Measurements from ENCODE around the gene TBL1X. TPM values are rescaled to one million over a fixed set of nuclear protein-coding genes. Genes with fewer than 3 reads are reported as not detected.

TBL1X gene
- total and polyA plus RNA-seq, 2 of the 13 experiments (the other 11 are each of a cell fraction or from before 2014, with no cell fraction given), result 17.6 to 19.9 TPM

DNA sequence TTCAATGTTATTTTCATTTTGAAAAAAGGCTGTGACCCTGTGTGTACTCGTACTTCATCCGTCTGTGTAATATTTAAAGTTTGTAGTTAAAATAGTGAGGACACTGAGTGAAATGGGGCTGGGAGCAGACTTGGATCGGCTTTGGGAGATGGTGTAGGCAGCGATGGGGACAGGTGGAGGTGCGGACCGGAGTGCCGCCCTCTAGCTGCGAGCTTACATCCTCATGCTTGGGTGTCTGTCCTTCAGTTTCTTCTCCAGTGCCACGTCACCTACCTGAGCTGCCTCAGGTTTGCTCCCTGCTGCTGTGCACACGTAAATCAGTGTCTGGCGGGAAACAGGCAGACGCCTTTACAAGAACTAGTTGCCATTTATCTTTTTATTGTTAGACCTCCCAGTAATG, 154.7 kb downstream of the TBL1X start:
- peaks cover 12% of the 10 kb centered on the region; the same call in 1 of the 2 replicates for H4K20me1 ChIP-seq (ENCODE audit: insufficient read depth, low read length)
- CTCF ChIA-PET (ENCODE audit: low intra/inter-chr PET ratio, low total read pairs), result no interaction called here
- no peak overlapping the region for H3K4me3 ChIP-seq (replicated peaks in 1 of 3; ENCODE audit: insufficient read depth in 1 of 3, low read depth in 2 of 3, low read length in 3 of 3)
- H3K27me3 ChIP-seq (ENCODE audit: control insufficient read depth in 1 of 2, insufficient read depth in 2 of 2, low read length in 2 of 2), result no peaks in the 10 kb centered on the region
- H3K9ac ChIP-seq (ENCODE audit: insufficient read depth, low read depth, low read length), result no peak overlapping the region
- POLR2A ChIA-PET, result no interaction called here
- no peak overlapping the region for H2AFZ ChIP-seq (ENCODE audit: low read length)
- no peaks in the 10 kb centered on the region for H3K9me3 ChIP-seq (ENCODE audit: low read length)
- intact Hi-C loops (cut with micrococcal nuclease; ENCODE audit: unreplicated experiment) (loop anchor here (10.0 kb wide), 1 partner anchor 155 kb away; the partner anchor contains the start of gene TBL1X), in situ Hi-C loops (cut with HindIII; ENCODE audit: extremely low pct_ligation_motif_present, low pct_unique_long_range_greater_than_20kb) (no loop called here)
- no TSS peak for BruUV-seq (replicated peaks)
- peaks cover 2% of the 10 kb centered on the region for H3K79me2 ChIP-seq (ENCODE audit: insufficient read depth, low read length)
- no peak overlapping the region for H3K27ac ChIP-seq (ENCODE audit: extremely low read length, insufficient read depth, low read length)
- TF ChIP-seq ZC3H13 (CRISPR knock-in tag; IDR thresholded peaks at IDR 0.05) (no peak), ZKSCAN5 (CRISPR knock-in tag; IDR thresholded peaks at IDR 0.05) (no peak), EP300 (IDR thresholded peaks at IDR 0.05; ENCODE audit: low read depth in 2 of 2, low read length in 2 of 2) (no peak), EP300 (CRISPR knock-in tag; IDR thresholded peaks at IDR 0.05; ENCODE audit: borderline replicate concordance) (no peak), SMAD3 (CRISPR knock-in tag; IDR thresholded peaks at IDR 0.05) (no peak), SMAD9 (CRISPR knock-in tag; IDR thresholded peaks at IDR 0.05) (no peak), TAF1 (CRISPR knock-in tag; IDR thresholded peaks at IDR 0.05) (no peak), KDM3A (CRISPR knock-in tag; IDR thresholded peaks at IDR 0.05; ENCODE audit: low read depth) (no peak), ZIK1 (CRISPR knock-in tag; IDR thresholded peaks at IDR 0.05; ENCODE audit: borderline replicate concordance, low read depth) (no peak), RORA (CRISPR knock-in tag; IDR thresholded peaks at IDR 0.05) (no peak), TSC22D2 (CRISPR knock-in tag; IDR thresholded peaks at IDR 0.05; ENCODE audit: borderline replicate concordance) (no peak), SP4 (CRISPR knock-in tag; IDR thresholded peaks at IDR 0.05) (no peak), ZFP37 (CRISPR knock-in tag; IDR thresholded peaks at IDR 0.05; ENCODE audit: borderline replicate concordance) (no peak), EZH2 (conservative IDR thresholded peaks at IDR 0.05; ENCODE audit: low read depth, low read length) (no peak), CREM (IDR thresholded peaks at IDR 0.05) (no peak), CREM (CRISPR knock-in tag; IDR thresholded peaks at IDR 0.05) (no peak), TERF1 (CRISPR knock-in tag; IDR thresholded peaks at IDR 0.05) (no peak)
- ATAC-seq (no peak), DNase-seq (ENCODE audit: low spot score) (no peak), FAIRE-seq (no peak)
- 97% methylated on average over 9 of the region's 12 CpGs for WGBS (ENCODE audit: low lambda C conversion rate)
- no peaks in the 10 kb centered on the region; a peak in 1 of 5 replicates for H3K36me3 ChIP-seq (replicated peaks in 1 of 2; ENCODE audit: control insufficient read depth in 1 of 2, insufficient read depth in 2 of 2, low read length in 2 of 2)
- no peak overlapping the region for H3K4me2 ChIP-seq (ENCODE audit: low read depth, low read length)
- H3K4me1 ChIP-seq (ENCODE audit: insufficient read depth, low read length), result no peaks in the 10 kb centered on the region
